Osteoblast (primary cell): Measurements from ENCODE around the gene COL9A2. TPM values are rescaled to one million over a fixed set of nuclear protein-coding genes. Genes with fewer than 3 reads are reported as not detected.

ENCODE experiments used
- DNase-seq: peaks from one replicate; pipeline ENCODE4 v3.0.0; 2011; ENCODE audit warnings: low spot score, mixed read lengths; ENCODE audit not compliant: insufficient read length; ENCODE audit errors: missing footprints
- H2AFZ ChIP-seq: 2 replicates; pipeline ENCODE4 v1.6.0; 2011; ENCODE audit warnings: mild to moderate bottlenecking, low read length
- H3K27ac ChIP-seq: 2 replicates; pipeline ENCODE4 v1.5.1; 2011; ENCODE audit warnings: mild to moderate bottlenecking, low read depth, low read length, moderate library complexity
- H3K27me3 ChIP-seq: 2 replicates; pipeline ENCODE4 v1.6.0; 2012; ENCODE audit warnings: mild to moderate bottlenecking, control low read depth, inconsistent platforms, low read length, moderate library complexity; ENCODE audit not compliant: insufficient read depth
- H3K36me3 ChIP-seq: 2 replicates; pipeline ENCODE4 v1.5.1; 2011; ENCODE audit warnings: mild to moderate bottlenecking, low read length, control low read depth, moderate library complexity; ENCODE audit not compliant: insufficient read depth
- H3K4me1 ChIP-seq: 2 replicates; pipeline ENCODE4 v1.5.1; 2011; ENCODE audit warnings: mild to moderate bottlenecking, low read length, control low read depth, moderate library complexity; ENCODE audit not compliant: insufficient read depth
- H3K4me2 ChIP-seq: 2 replicates; pipeline ENCODE4 v1.6.0; 2011; ENCODE audit warnings: mild to moderate bottlenecking, low read length; ENCODE audit not compliant: insufficient read depth
- H3K4me3 ChIP-seq: fragments of 200-600 bp; sonication (generic); 3 replicates; pipeline ENCODE4 v1.5.1; 2012; ENCODE audit warnings: mild to moderate bottlenecking, low read length, inconsistent platforms; ENCODE audit not compliant: insufficient read depth
- H3K79me2 ChIP-seq: 2 replicates; pipeline ENCODE4 v1.6.0; 2012; ENCODE audit warnings: mild to moderate bottlenecking, low read length, control low read depth, inconsistent platforms; ENCODE audit not compliant: insufficient read depth
- H3K9me3 ChIP-seq: 2 replicates; pipeline ENCODE4 v1.5.1; 2011; ENCODE audit warnings: low read depth, low read length, control low read depth
- H4K20me1 ChIP-seq: 2 replicates; pipeline ENCODE4 v1.6.0; 2012; ENCODE audit warnings: mild to moderate bottlenecking, low read length, control low read depth; ENCODE audit not compliant: insufficient read depth
- CTCF ChIP-seq: IDR thresholded peaks from 2 replicates; pipeline ENCODE4 v1.5.1; 2011; ENCODE audit warnings: mild to moderate bottlenecking, low read depth, low read length, moderate library complexity; ENCODE audit errors: extremely low read depth
- total RNA-seq: library from RNA; depleted of rRNA; stranded (reverse); fragments of >200 nt; gene quantifications from 2 replicates; pipeline ENCODE4 v1.2.3, GENCODE V29; 2012

The COL9A2 gene
- total RNA-seq, 1 donor: 0.36 TPM

- Histone ChIP-seq H3K27ac (no peak overlapping the region), H3K27me3 (no peaks in the 10 kb centered on the region), H4K20me1 (peaks cover 7% of the 10 kb centered on the region), H2AFZ (no peak overlapping the region), H3K4me1 (peaks cover 29% of the 10 kb centered on the region), H3K79me2 (peaks cover 57% of the 10 kb centered on the region), H3K9me3 (no peaks in the 10 kb centered on the region), H3K36me3 (peaks cover 52% of the 10 kb centered on the region), H3K4me2 (no peak overlapping the region), H3K4me3 (no peak overlapping the region)
- no peak for TF ChIP-seq CTCF
- no peak for DNase-seq
These were observed 52.7 kb downstream of the COL9A2 start for GRCh38 chr1:40264354-40264781.

GRCh38 chr1:40258445-40258769 is 58.7 kb downstream of the COL9A2 start:
- Histone ChIP-seq H3K4me1 (peaks cover 12% of the 10 kb centered on the region), H3K27me3 (no peaks in the 10 kb centered on the region), H4K20me1 (no peaks in the 10 kb centered on the region), H3K36me3 (peaks cover 38% of the 10 kb centered on the region), H3K4me2 (peak overlapping the region; percentile 75), H2AFZ (peak overlapping the region; percentile 100), H3K4me3 (peak overlapping the region; percentile 92), H3K27ac (peak overlapping the region; percentile 99), H3K79me2 (peaks cover 70% of the 10 kb centered on the region), H3K9me3 (no peaks in the 10 kb centered on the region)
- no peak for TF ChIP-seq CTCF
- DNase-seq: peak; percentile 48

GRCh38 chr1:40257688-40258444 is 59.2 kb downstream of the COL9A2 start, which contains the start of gene ZMPSTE24:
TSS of gene ZMPSTE24 (plus strand) at chr1:40258236. CDS start at chr1:40258272, 36 bp downstream.
- DNase-seq: peak; percentile 93
- Histone ChIP-seq H3K4me2 (peak within 1 kb of the TSS; percentile 86), H2AFZ (peak within 1 kb of the TSS; percentile 100), H3K4me3 (peak within 1 kb of the TSS; percentile 92), H3K27ac (peak within 1 kb of the TSS; percentile 99), H3K79me2 (peaks cover 64% of the 10 kb centered on the region), H4K20me1 (no peaks in the 10 kb centered on the region), H3K36me3 (peaks cover 32% of the 10 kb centered on the region), H3K4me1 (peaks cover 12% of the 10 kb centered on the region), H3K9me3 (no peaks in the 10 kb centered on the region), H3K27me3 (no peaks in the 10 kb centered on the region)
- TF ChIP-seq CTCF: no peak

GRCh38 chr1:40257313-40257687 is 59.8 kb downstream of the COL9A2 start:
- Histone ChIP-seq H3K27ac (peak overlapping the region; percentile 99), H3K9me3 (no peaks in the 10 kb centered on the region), H3K4me1 (peaks cover 12% of the 10 kb centered on the region), H3K79me2 (peaks cover 60% of the 10 kb centered on the region), H2AFZ (peak overlapping the region; percentile 100), H3K36me3 (peaks cover 27% of the 10 kb centered on the region), H4K20me1 (no peaks in the 10 kb centered on the region), H3K4me3 (peak overlapping the region; percentile 92), H3K4me2 (peak overlapping the region; percentile 86), H3K27me3 (no peaks in the 10 kb centered on the region)
- peak; percentile 63 for DNase-seq
- no peak for TF ChIP-seq CTCF
